GM12878 (cell line): ENCODE measurements around the gene COL5A1. TPM values are rescaled to one million over a fixed set of nuclear protein-coding genes. Genes with fewer than 3 reads are reported as not detected.

Experiments used
- ATAC-seq: fragments of 200-7000 bp; cut with Tn5 transposase; 3 replicates; pipeline ENCODE4 v1.9.1; 2020; ENCODE audit warnings: mild to moderate bottlenecking, moderate library complexity
- BruUV-seq: library from RNA; stranded (reverse); fragments of 400-500 nt; replicated peaks from 2 replicates; lab custom pipeline; 2021; lab: Mats Ljungman, UMichigan
- CTCF ChIA-PET: fragments of 300-600 bp; sonication (Branson Sonifier 250); formaldehyde crosslinking; extraction: SDS; loops from one replicate; lab custom pipeline; 2021; ENCODE audit warnings: inconsistent platforms; lab: Yijun Ruan, JAX
- POLR2A ChIA-PET: fragments of 350-600 bp; formaldehyde crosslinking; extraction: SDS; loops from one replicate; lab custom pipeline; 2021; ENCODE audit warnings: inconsistent platforms; lab: Charles Lee
- RAD21 ChIA-PET: fragments of 300-600 bp; sonication (Branson Sonifier 250); formaldehyde crosslinking; loops from one replicate; lab custom pipeline; 2023; ENCODE audit warnings: antibody characterized with exemption; ENCODE audit not compliant: unreplicated experiment; lab: Charles Lee
- SMC1A ChIA-PET: fragments of 300-600 bp; sonication (Branson Sonifier 250); formaldehyde crosslinking; loops from one replicate; lab custom pipeline; 2023; ENCODE audit not compliant: unreplicated experiment, uncharacterized antibody; lab: Charles Lee
- DNase-seq: peaks from one replicate; pipeline ENCODE4 v3.0.0-alpha.2; 2011; ENCODE audit warnings: low read depth, low spot score
- FAIRE-seq: peaks from 3 replicates; lab custom pipeline; 2011; peaks lifted over from hg19 to GRCh38; lab: Jason Lieb, UNC
- H2AFZ ChIP-seq: 2 replicates; pipeline ENCODE4 v1.6.0; 2011; ENCODE audit warnings: low read depth, low read length, control low read depth; ENCODE audit not compliant: control insufficient read depth
- H3K27ac ChIP-seq: 2 replicates; pipeline ENCODE4 v1.5.1; 2011; ENCODE audit warnings: control low read depth; ENCODE audit not compliant: control insufficient read depth, insufficient read depth
- H3K27me3 ChIP-seq, 2 experiments: replicated peaks in 1 of 2; 2 replicates each; pipeline versions ENCODE4 v1.6.0 to v1.6.1; 2011; ENCODE audit warnings: low read length in 1 of 2; ENCODE audit not compliant: control insufficient read depth in 2 of 2, insufficient read depth in 2 of 2
- H3K36me3 ChIP-seq, 2 experiments: 2 replicates each; pipeline ENCODE4 v1.5.1; 2011; ENCODE audit warnings: low read length in 1 of 2; ENCODE audit not compliant: control insufficient read depth in 2 of 2, insufficient read depth in 2 of 2
- H3K4me1 ChIP-seq: 2 replicates; pipeline ENCODE4 v1.6.1; 2011; ENCODE audit warnings: mild to moderate bottlenecking, low read length, moderate library complexity, mixed read lengths; ENCODE audit not compliant: control insufficient read depth, insufficient read depth
- H3K4me2 ChIP-seq: 2 replicates; pipeline ENCODE4 v1.6.0; 2011; ENCODE audit warnings: control low read depth; ENCODE audit not compliant: control insufficient read depth, insufficient read depth
- H3K4me3 ChIP-seq: fragments of 200-600 bp; sonication (generic); 2 replicates; pipeline ENCODE4 v1.5.1; 2016
- H3K79me2 ChIP-seq: 2 replicates; pipeline ENCODE4 v1.6.0; 2011; ENCODE audit warnings: low read length; ENCODE audit not compliant: control insufficient read depth, insufficient read depth
- H3K9ac ChIP-seq: 2 replicates; pipeline ENCODE4 v1.8.0; 2011; ENCODE audit warnings: low read length, control low read depth, mixed read lengths; ENCODE audit not compliant: control insufficient read depth, insufficient read depth
- H3K9me3 ChIP-seq: replicated peaks from 3 replicates; pipeline ENCODE4 v1.5.1; 2011; ENCODE audit warnings: mild to moderate bottlenecking, low read length; ENCODE audit not compliant: control insufficient read depth, insufficient read depth
- H4K20me1 ChIP-seq: 2 replicates; pipeline ENCODE4 v1.6.0; 2011; ENCODE audit not compliant: control insufficient read depth, insufficient read depth
- CHD1 ChIP-seq: IDR thresholded peaks from 2 replicates; pipeline ENCODE4 v1.6.1; 2012; ENCODE audit warnings: low read depth, low read length, improper control_type of control experiment
- CHD2 ChIP-seq: IDR thresholded peaks from 2 replicates; pipeline ENCODE4 v1.6.1; 2011; ENCODE audit warnings: low read depth, low read length, improper control_type of control experiment, borderline replicate concordance
- MTA2 ChIP-seq: fragments of 450-650 bp; IDR thresholded peaks from 2 replicates; pipeline ENCODE4 v1.6.1; 2016; ENCODE audit warnings: low read depth, mild to moderate bottlenecking, moderate library complexity
- RB1 ChIP-seq: fragments of 450-650 bp; formaldehyde crosslinking; IDR thresholded peaks from 2 replicates; pipeline ENCODE4 v1.6.1; 2017; ENCODE audit warnings: mild to moderate bottlenecking, borderline replicate concordance
- RUNX3 ChIP-seq: IDR thresholded peaks from 2 replicates; pipeline ENCODE4 v1.6.1; 2012; ENCODE audit warnings: low read length, inconsistent platforms
- STAT3 ChIP-seq: IDR thresholded peaks from 2 replicates; pipeline ENCODE4 v1.6.1; 2011; ENCODE audit warnings: low read depth, low read length, improper control_type of control experiment
- YY1 ChIP-seq: IDR thresholded peaks from 2 replicates; pipeline ENCODE4 v1.6.1; 2011; ENCODE audit warnings: low read depth, mild to moderate bottlenecking, low read length
- ZNF384 ChIP-seq: IDR thresholded peaks from 2 replicates; pipeline ENCODE4 v1.6.1; 2012; ENCODE audit warnings: low read depth, mild to moderate bottlenecking, low read length, improper control_type of control experiment, borderline replicate concordance
- ZSCAN29 ChIP-seq: fragments of 450-650 bp; IDR thresholded peaks from 2 replicates; pipeline ENCODE4 v1.6.1; 2017; ENCODE audit warnings: mild to moderate bottlenecking, moderate library complexity
- WGBS: methylation state at CpG from one replicate; pipeline ENCODE4 v1.1.6; 2016; ENCODE audit warnings: low lambda C conversion rate; ENCODE audit not compliant: insufficient replicate concordance, insufficient coverage; ENCODE audit errors: missing lambda C conversion rate; 5-methylcytosine and 5-hydroxymethylcytosine counted together
- in situ Hi-C: fragments of 300-500 bp; cut with MboI; formaldehyde crosslinking; loops from 9 replicates; pipeline ENCODE4 v1.14.3; 2018; ENCODE audit warnings: mixed read lengths
- intact Hi-C: fragments of 100-400 bp; cut with micrococcal nuclease; formaldehyde crosslinking; loops from one replicate; pipeline ENCODE4 v1.14.2; 2022; ENCODE audit not compliant: unreplicated experiment
- polyA plus RNA-seq, 11 experiments: library from polyadenylated mRNA; depleted of rRNA in 4 of 11; unstranded in 6 of 11; stranded (reverse) in 5 of 11; fragments of >200 nt; fragmentation: Nextera tagmentation in 4 of 11; fragmentation: Illumina TruSeq in 1 of 11; extraction: Ambion mirVana in 4 of 11; extraction: Trizol in 1 of 11; gene quantifications; 1 replicate in 1 of 11; 2 replicates in 10 of 11; pipeline versions ENCODE4 v1.2.1 to v1.2.3, GENCODE V29; 2011 to 2016; ENCODE audit warnings: inconsistent platforms in 2 of 11, missing spikeins in 2 of 11, low read depth in 1 of 11
- total RNA-seq, 4 experiments: library from RNA; depleted of rRNA in 3 of 4; stranded (reverse); fragments of >200 nt in 3 of 4; fragmentation: Illumina TruSeq in 1 of 4; extraction: Trizol in 1 of 4; gene quantifications; 2 replicates each; pipeline versions ENCODE4 v1.2.1 to v1.2.3, GENCODE V29; 2013 to 2021
- TF ChIP-seq, protein P1 (sequence below): IDR thresholded peaks from 2 replicates; pipeline ENCODE4 v1.6.1; 2011; ENCODE audit warnings: low read depth, mild to moderate bottlenecking, low read length, moderate library complexity, borderline replicate concordance; ENCODE audit errors: extremely low read depth

The COL5A1 gene
- total and polyA plus RNA-seq, 10 of the 15 experiments (the other 5 are each of a cell fraction or from before 2014, with no cell fraction given): under 0.01 to 0.15 (median 0.13) TPM; not detected in 4

DNA sequence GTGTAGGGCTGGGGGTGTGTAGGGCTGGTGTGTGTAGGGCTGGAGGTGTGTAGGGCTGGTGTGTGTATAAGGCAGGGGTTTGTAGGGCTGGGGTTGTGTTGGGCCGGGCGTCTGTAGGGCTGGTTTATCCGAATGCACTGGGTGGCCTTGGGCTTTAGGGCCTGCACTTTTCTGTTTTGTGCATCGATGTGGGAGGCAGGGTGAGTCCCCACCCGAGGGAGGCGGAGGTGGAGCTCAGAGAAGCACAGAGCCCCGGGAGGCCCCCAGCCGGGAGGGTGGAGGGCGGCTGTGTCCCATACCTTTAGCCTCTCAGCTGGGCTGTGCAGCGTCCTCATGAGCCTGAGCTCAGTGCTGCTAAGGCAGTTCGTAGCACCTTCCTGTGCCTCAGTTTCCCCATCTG, 13.5 kb downstream of the COL5A1 start:
- Histone ChIP-seq H3K79me2 (no peaks in the 10 kb centered on the region), H3K27me3 (no peaks in the 10 kb centered on the region), H4K20me1 (no peaks in the 10 kb centered on the region), H3K4me1 (no peaks in the 10 kb centered on the region), H3K4me2 (no peak overlapping the region), H3K9ac (no peak overlapping the region), H2AFZ (no peak overlapping the region), H3K27ac (no peak overlapping the region), H3K36me3 (no peaks in the 10 kb centered on the region), H3K9me3 (no peaks in the 10 kb centered on the region; the same call in 2 of the 3 replicates), H3K4me3 (no peak overlapping the region)
- no peak for ATAC-seq
- BruUV-seq: no TSS peak
- ChIA-PET RAD21 (interaction anchor here (1.0 kb wide), 1 partner anchor 198 kb away, joined by 3 read pairs; no protein-coding TSS in a partner anchor), SMC1A (no interaction called here), POLR2A (no interaction called here), CTCF (no interaction called here)
- TF ChIP-seq STAT3: no peak
- no peak for TF ChIP-seq MTA2
- no peak for TF ChIP-seq RUNX3
- no peak for TF ChIP-seq CHD2
- TF ChIP-seq YY1: no peak
- TF ChIP-seq, protein P1, sequence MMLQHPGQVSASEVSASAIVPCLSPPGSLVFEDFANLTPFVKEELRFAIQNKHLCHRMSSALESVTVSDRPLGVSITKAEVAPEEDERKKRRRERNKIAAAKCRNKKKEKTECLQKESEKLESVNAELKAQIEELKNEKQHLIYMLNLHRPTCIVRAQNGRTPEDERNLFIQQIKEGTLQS: no peak
- no peak for TF ChIP-seq ZNF384
- TF ChIP-seq RB1: no peak
- no peak for TF ChIP-seq ZSCAN29
- no peak for TF ChIP-seq CHD1
- in situ Hi-C loops (no loop called here), intact Hi-C loops (no loop called here)
- FAIRE-seq: no peak
- no peak for DNase-seq
- 4% methylated on average over 11 of the region's 11 CpGs for WGBS
